Stimulated activated CD4-positive, alpha-beta T cell treated with anti-CD3 and anti-CD28 coated beads, Interleukin-4, amount 100 ng/mL, for 1 hour (primary cell): ENCODE results near the gene OR2G2.

ENCODE experiments used
- DNase-seq: peaks from one replicate; pipeline ENCODE4 v3.0.0-alpha.2; 2020

Gene OR2G2

GRCh38 chr1:247588060-247588459 is at the start of gene OR2G2:
OR2G2 (plus strand) TSS chr1:247588360; CDS start chr1:247588360, 0 bp downstream.
- no peak for DNase-seq

GRCh38 chr1:247538561-247538960 is 49.6 kb upstream of the OR2G2 start:
- DNase-seq, result no peak

- no peak for DNase-seq
Observed at GRCh38 chr1:247539215-247539614, 48.9 kb upstream of the OR2G2 start.

GRCh38 chr1:247540581-247540980 is 47.6 kb upstream of the OR2G2 start:
- no peak for DNase-seq

GRCh38 chr1:247542811-247543210 is 45.3 kb upstream of the OR2G2 start:
- DNase-seq, result no peak

- DNase-seq, result no peak
Observed at GRCh38 chr1:247548092-247548491, 40.1 kb upstream of the OR2G2 start.

GRCh38 chr1:247548769-247549182 is 39.4 kb upstream of the OR2G2 start, which contains the start of gene GCSAML:
GCSAML (plus strand) TSS chr1:247549134; CDS start chr1:247549192, 58 bp downstream.
- DNase-seq, result no peak

- no peak for DNase-seq
Observed at GRCh38 chr1:247551721-247552120, 36.4 kb upstream of the OR2G2 start.

- no peak for DNase-seq
Observed at GRCh38 chr1:247552231-247552630, 35.9 kb upstream of the OR2G2 start.

- no peak for DNase-seq
Observed at GRCh38 chr1:247557926-247558674, 30.1 kb upstream of the OR2G2 start.

GRCh38 chr1:247561711-247562110 is 26.4 kb upstream of the OR2G2 start:
- DNase-seq, result no peak

GRCh38 chr1:247562198-247562597 is 26.0 kb upstream of the OR2G2 start:
- no peak for DNase-seq

- no peak for DNase-seq
Observed at GRCh38 chr1:247574236-247574635, 13.9 kb upstream of the OR2G2 start.

GRCh38 chr1:247574664-247575063 is 13.5 kb upstream of the OR2G2 start:
- DNase-seq, result no peak

GRCh38 chr1:247576514-247576913 is 11.6 kb upstream of the OR2G2 start:
- DNase-seq, result no peak

GRCh38 chr1:247578946-247579460 is 9.2 kb upstream of the OR2G2 start:
- no peak for DNase-seq

- no peak for DNase-seq
Observed at GRCh38 chr1:247605286-247605685, 17.1 kb downstream of the OR2G2 start, which contains the start of gene OR2G3. OR2G3 (plus strand) TSS chr1:247605586; CDS start chr1:247605586, 0 bp downstream.

- DNase-seq, result no peak
Observed at GRCh38 chr1:247613405-247613804, 25.2 kb downstream of the OR2G2 start.

- no peak for DNase-seq
Observed at GRCh38 chr1:247614625-247615024, 26.5 kb downstream of the OR2G2 start.

- no peak for DNase-seq
Observed at GRCh38 chr1:247627951-247628350, 39.8 kb downstream of the OR2G2 start.

- DNase-seq, result no peak
Observed at GRCh38 chr1:247638011-247638410, 49.9 kb downstream of the OR2G2 start.

GRCh38 chr1:247638781-247639180 is 50.6 kb downstream of the OR2G2 start:
- no peak for DNase-seq
